Measurements from ENCODE around the gene ANO10. TPM values are rescaled to one million over a fixed set of nuclear protein-coding genes. Genes with fewer than 3 reads are reported as not detected.
"Not testable (repeated sequence)": the region's sequence is repeated elsewhere in the genome, so short reads cannot be mapped to it uniquely, and the experiment has no call there.

The ANO10 gene
- total RNA-seq, 1 donor from 2014 or later = 32.0 TPM

GRCh38 chr3:43461345-43461744 is 160.5 kb downstream of the ANO10 start:
- no peak overlapping the region for H3K4me3 Mint-ChIP-seq
- H3K4me1 Mint-ChIP-seq = no peaks in the 10 kb centered on the region
- peaks cover 27% of the 10 kb centered on the region for H3K36me3 Mint-ChIP-seq (ENCODE audit: low read depth)
- no peak overlapping the region for H3K27ac Mint-ChIP-seq (ENCODE audit: unreplicated experiment)
- peaks cover 16% of the 10 kb centered on the region for H3K9me3 Mint-ChIP-seq
- no peak for TF ChIP-seq CTCF (conservative IDR thresholded peaks at IDR 0.05)
- DNase-seq (ENCODE audit: low read depth, low spot score) = no peak
- H3K27me3 Mint-ChIP-seq (ENCODE audit: low read depth) = no peaks in the 10 kb centered on the region

- not testable (repeated sequence) for H3K4me1 Mint-ChIP-seq; DNase-seq (ENCODE audit: low read depth, low spot score); H3K27ac Mint-ChIP-seq (ENCODE audit: unreplicated experiment); H3K27me3 Mint-ChIP-seq (ENCODE audit: low read depth); H3K4me3 Mint-ChIP-seq; H3K9me3 Mint-ChIP-seq
- H3K36me3 Mint-ChIP-seq (ENCODE audit: low read depth) = peaks cover 12% of the 10 kb centered on the region
Observed at GRCh38 chr3:43457038-43457437, 164.8 kb downstream of the ANO10 start.

GRCh38 chr3:43455233-43455632 is 166.6 kb downstream of the ANO10 start:
- H3K36me3 Mint-ChIP-seq (ENCODE audit: low read depth) = no peaks in the 10 kb centered on the region
- H3K4me1 Mint-ChIP-seq = no peaks in the 10 kb centered on the region
- H3K27me3 Mint-ChIP-seq (ENCODE audit: low read depth) = no peaks in the 10 kb centered on the region
- no peaks in the 10 kb centered on the region for H3K9me3 Mint-ChIP-seq
- no peak overlapping the region for H3K4me3 Mint-ChIP-seq
- no peak for TF ChIP-seq CTCF (conservative IDR thresholded peaks at IDR 0.05)
- H3K27ac Mint-ChIP-seq (ENCODE audit: unreplicated experiment) = no peak overlapping the region
- DNase-seq (ENCODE audit: low read depth, low spot score) = no peak

- DNase-seq (ENCODE audit: low read depth, low spot score) = no peak
- Mint-ChIP-seq H3K27ac (ENCODE audit: unreplicated experiment) (no peak overlapping the region), H3K9me3 (no peaks in the 10 kb centered on the region), H3K36me3 (ENCODE audit: low read depth) (no peaks in the 10 kb centered on the region), H3K27me3 (ENCODE audit: low read depth) (no peaks in the 10 kb centered on the region), H3K4me3 (no peak overlapping the region), H3K4me1 (no peaks in the 10 kb centered on the region)
- no peak for TF ChIP-seq CTCF (conservative IDR thresholded peaks at IDR 0.05)
Observed at GRCh38 chr3:43453981-43454380, 167.8 kb downstream of the ANO10 start.

- H3K27ac Mint-ChIP-seq (ENCODE audit: unreplicated experiment) = no peak overlapping the region
- TF ChIP-seq CTCF (conservative IDR thresholded peaks at IDR 0.05) = no peak
- H3K27me3 Mint-ChIP-seq (ENCODE audit: low read depth) = no peaks in the 10 kb centered on the region
- H3K4me1 Mint-ChIP-seq = no peaks in the 10 kb centered on the region
- no peak for DNase-seq (ENCODE audit: low read depth, low spot score)
- H3K9me3 Mint-ChIP-seq = no peaks in the 10 kb centered on the region
- no peaks in the 10 kb centered on the region for H3K36me3 Mint-ChIP-seq (ENCODE audit: low read depth)
- no peak overlapping the region for H3K4me3 Mint-ChIP-seq
Observed at GRCh38 chr3:43451670-43452254, 170.0 kb downstream of the ANO10 start.

GRCh38 chr3:43448098-43448497 is 173.7 kb downstream of the ANO10 start:
- no peak for DNase-seq (ENCODE audit: low read depth, low spot score)
- H3K27ac Mint-ChIP-seq (ENCODE audit: unreplicated experiment) = no peak overlapping the region
- no peak overlapping the region for H3K4me3 Mint-ChIP-seq
- H3K36me3 Mint-ChIP-seq (ENCODE audit: low read depth) = no peaks in the 10 kb centered on the region
- no peaks in the 10 kb centered on the region for H3K4me1 Mint-ChIP-seq
- TF ChIP-seq CTCF (conservative IDR thresholded peaks at IDR 0.05) = no peak
- no peaks in the 10 kb centered on the region for H3K27me3 Mint-ChIP-seq (ENCODE audit: low read depth)
- no peaks in the 10 kb centered on the region for H3K9me3 Mint-ChIP-seq
